ENCODE results near the gene RMND5A. TPM values are rescaled to one million over a fixed set of nuclear protein-coding genes. Genes with fewer than 3 reads are reported as not detected.
"Not testable (repeated sequence)": the region's sequence is repeated elsewhere in the genome, so short reads cannot be mapped to it uniquely, and the experiment has no call there.

Gene RMND5A
- polyA plus RNA-seq, 6 donors from 2014 or later = 18.5 to 24.2 (median 21.2) TPM

- DNase-seq (no peak), ATAC-seq (ENCODE audit: low read depth in 2 of 2) (no peak)
- Mint-ChIP-seq H3K36me3 (peaks cover 11 to 17% of the 10 kb centered on the region in 2 donors), H3K27ac (peak overlapping the region in 2 of 6 donors; percentile 65 to 88), H3K9me3 (peaks cover 8 to 33% (median 25%) of the 10 kb centered on the region in 7 donors), H3K27me3 (no peaks in the 10 kb centered on the region), H3K4me1 (peaks cover 0 to 8% (median 8%) of the 10 kb centered on the region in 3 donors), H3K4me3 (no peak overlapping the region)
Observed at GRCh38 chr2:86695053-86695691, 24.9 kb upstream of the RMND5A start.

- no peak for DNase-seq
- peaks cover 11 to 17% of the 10 kb centered on the region in 2 donors for H3K36me3 Mint-ChIP-seq
- peak overlapping the region in 3 of 8 donors; percentile 2 to 13 (median 4) for H3K4me3 Mint-ChIP-seq
- H3K27me3 Mint-ChIP-seq = no peaks in the 10 kb centered on the region
- H3K9me3 Mint-ChIP-seq = peaks cover 8 to 32% (median 23%) of the 10 kb centered on the region in 7 donors
- no peak for ATAC-seq (ENCODE audit: low read depth in 2 of 2)
- peaks cover 0 to 8% (median 8%) of the 10 kb centered on the region in 3 donors for H3K4me1 Mint-ChIP-seq
- H3K27ac Mint-ChIP-seq = peak overlapping the region in 4 of 6 donors; percentile 1 to 72 (median 20)
Observed at GRCh38 chr2:86697551-86698104, 22.5 kb upstream of the RMND5A start.

GRCh38 chr2:86700690-86701089 is 19.4 kb upstream of the RMND5A start:
- Mint-ChIP-seq H3K4me3 (no peak overlapping the region), H3K4me1 (peaks cover 0 to 8% (median 8%) of the 10 kb centered on the region in 3 donors), H3K27ac (no peak overlapping the region), H3K27me3 (no peaks in the 10 kb centered on the region), H3K36me3 (peaks cover under 1 to 2% of the 10 kb centered on the region in 2 donors), H3K9me3 (peaks cover 0 to 5% (median 2%) of the 10 kb centered on the region in 7 donors)
- DNase-seq (no peak), ATAC-seq (ENCODE audit: low read depth in 2 of 2) (no peak)

DNA sequence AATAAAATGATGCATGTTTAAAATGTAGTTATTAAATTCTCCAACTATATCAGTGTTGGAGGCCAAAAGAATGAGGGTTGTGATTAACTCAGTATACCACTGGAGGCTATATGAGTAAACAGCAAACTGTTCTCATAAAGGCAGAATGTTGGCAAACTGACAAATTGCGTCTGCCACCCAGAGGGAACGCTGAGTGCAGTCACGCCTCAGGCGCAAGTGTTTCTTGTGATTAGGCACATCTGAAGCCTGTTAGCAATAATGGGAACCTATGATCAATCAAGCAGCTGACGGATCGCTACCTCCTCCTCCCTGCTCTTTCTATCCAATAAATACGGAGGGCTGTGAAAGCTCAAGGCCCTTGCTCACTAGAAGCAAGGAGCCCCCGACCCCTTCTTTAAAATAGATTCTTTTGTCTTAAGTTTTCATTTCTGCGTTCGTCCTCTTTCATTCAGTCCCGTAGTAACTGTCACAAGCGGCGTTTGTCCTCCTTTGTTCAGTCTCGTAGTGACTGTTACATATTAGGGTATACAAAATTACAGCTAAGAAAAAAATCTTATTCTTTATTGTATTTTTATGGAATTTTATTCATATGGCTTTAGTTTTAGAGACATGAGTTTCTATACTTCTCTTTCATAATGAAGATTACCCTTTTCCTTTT is 16.3 kb upstream of the RMND5A start:
- H3K27me3 Mint-ChIP-seq = no peaks in the 10 kb centered on the region
- peaks cover 0 to 4% of the 10 kb centered on the region in 2 donors for H3K36me3 Mint-ChIP-seq
- no peak for DNase-seq
- H3K4me3 Mint-ChIP-seq = no peak overlapping the region
- H3K27ac Mint-ChIP-seq = no peak overlapping the region
- peaks cover 0 to 8% (median 2%) of the 10 kb centered on the region in 7 donors for H3K9me3 Mint-ChIP-seq
- no peak for ATAC-seq (ENCODE audit: low read depth in 2 of 2)
- no peaks in the 10 kb centered on the region for H3K4me1 Mint-ChIP-seq

DNA sequence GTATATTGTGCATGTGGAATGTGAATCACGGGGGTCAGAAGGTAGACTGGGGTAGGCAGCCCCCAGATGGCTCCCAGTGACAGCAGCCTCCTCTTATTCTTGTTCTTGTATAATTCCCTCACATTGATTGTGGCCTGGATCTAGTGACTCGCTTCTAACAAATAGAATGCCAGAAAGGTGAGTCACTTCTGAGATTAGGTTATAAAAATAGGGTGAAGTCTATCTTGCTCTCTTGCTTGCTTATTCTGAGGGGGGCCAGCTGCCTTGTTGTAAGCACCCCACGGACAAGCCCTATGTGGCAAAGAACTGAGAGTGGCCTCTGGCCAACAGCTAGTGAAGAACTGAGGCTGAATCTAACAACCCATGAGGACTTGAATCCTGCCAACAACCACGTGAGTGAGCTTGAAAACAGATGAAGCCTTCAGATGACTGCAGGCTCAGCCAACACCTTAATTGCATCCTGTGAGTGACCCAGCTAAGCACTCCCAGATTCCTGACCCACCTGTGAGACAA is 15.6 kb upstream of the RMND5A start:
- peaks cover 0 to 4% of the 10 kb centered on the region in 2 donors for H3K36me3 Mint-ChIP-seq
- H3K27me3 Mint-ChIP-seq = no peaks in the 10 kb centered on the region
- no peak for ATAC-seq (ENCODE audit: low read depth in 2 of 2)

GRCh38 chr2:86706220-86706619 is 13.9 kb upstream of the RMND5A start:
- H3K9me3 Mint-ChIP-seq = peaks cover 0 to 8% (median 4%) of the 10 kb centered on the region in 7 donors
- no peaks in the 10 kb centered on the region for H3K27me3 Mint-ChIP-seq
- DNase-seq = no peak
- H3K4me3 Mint-ChIP-seq = no peak overlapping the region
- no peak for ATAC-seq (ENCODE audit: low read depth in 2 of 2)
- no peak overlapping the region for H3K27ac Mint-ChIP-seq
- H3K36me3 Mint-ChIP-seq = peaks cover 4 to 5% of the 10 kb centered on the region in 2 donors
- no peaks in the 10 kb centered on the region for H3K4me1 Mint-ChIP-seq

More for the DNA sequence above, 15.6 kb upstream of the RMND5A start:
- H3K4me1 Mint-ChIP-seq = no peaks in the 10 kb centered on the region
- no peak for DNase-seq
- no peak overlapping the region for H3K4me3 Mint-ChIP-seq
- H3K27ac Mint-ChIP-seq = no peak overlapping the region
- H3K9me3 Mint-ChIP-seq = peaks cover 0 to 8% (median 2%) of the 10 kb centered on the region in 7 donors

- Mint-ChIP-seq H3K36me3 (peaks cover 4 to 6% of the 10 kb centered on the region in 2 donors), H3K27ac (no peak overlapping the region), H3K27me3 (no peaks in the 10 kb centered on the region), H3K9me3 (peaks cover 0 to 8% (median 4%) of the 10 kb centered on the region in 7 donors), H3K4me3 (no peak overlapping the region), H3K4me1 (no peaks in the 10 kb centered on the region)
- no peak for DNase-seq
- ATAC-seq (ENCODE audit: low read depth in 2 of 2) = no peak
Observed at GRCh38 chr2:86706935-86707334, 13.2 kb upstream of the RMND5A start.

- DNase-seq; H3K9me3 Mint-ChIP-seq; ATAC-seq (ENCODE audit: low read depth in 2 of 2); H3K36me3 Mint-ChIP-seq; H3K4me1 Mint-ChIP-seq; H3K27me3 Mint-ChIP-seq; H3K27ac Mint-ChIP-seq; H3K4me3 Mint-ChIP-seq: not testable (repeated sequence)
Observed at GRCh38 chr2:86708126-86708525, 12.0 kb upstream of the RMND5A start.

DNA sequence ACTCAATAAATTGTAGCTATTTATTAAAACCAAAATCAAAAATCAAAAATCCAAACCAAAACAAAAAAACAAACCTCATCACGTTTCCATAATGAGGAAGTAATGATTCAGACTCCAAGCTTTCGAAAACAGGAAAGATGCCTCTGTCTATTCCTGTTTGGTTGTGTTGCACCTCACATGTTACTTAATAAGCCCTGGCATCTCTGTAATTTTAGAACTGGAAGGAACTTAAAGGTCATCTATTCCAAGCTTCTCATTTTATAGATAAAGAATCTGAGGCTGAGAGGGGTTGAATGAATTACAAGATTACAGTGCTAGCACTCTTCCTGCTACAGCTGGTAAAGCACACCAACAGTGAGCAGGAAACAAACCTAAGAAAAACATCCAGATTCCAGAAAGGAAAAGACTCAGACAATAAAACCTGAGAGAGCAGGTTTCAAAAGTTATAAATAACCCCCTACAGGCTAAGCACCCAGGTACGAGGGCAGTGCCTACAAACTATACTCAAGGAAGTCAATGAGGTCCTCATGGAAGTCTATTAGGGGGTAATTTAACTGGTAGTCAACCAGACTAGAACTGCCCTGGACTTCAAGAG is 5.4 kb upstream of the RMND5A start:
- not testable (repeated sequence) for H3K27me3 Mint-ChIP-seq, DNase-seq

DNA sequence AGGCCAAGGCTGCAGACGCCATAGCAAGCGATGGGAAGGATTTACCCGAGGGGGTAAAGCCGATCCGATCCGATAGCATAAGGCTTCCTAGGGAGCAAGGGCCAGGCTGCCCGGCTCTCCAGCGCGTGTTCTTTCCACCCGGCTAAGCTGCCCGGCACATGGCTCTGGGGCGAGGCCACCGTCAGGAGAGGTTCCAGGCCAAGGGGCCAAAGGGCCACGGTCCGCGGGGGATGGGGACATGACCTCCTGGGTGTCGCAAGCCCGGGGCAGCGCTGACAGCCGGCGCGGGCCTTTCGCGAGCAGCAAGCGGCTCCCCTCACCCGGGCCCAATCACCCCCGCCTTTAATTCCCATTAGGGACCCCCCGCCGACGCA is 841 bp upstream of the RMND5A start:
- H3K4me3 Mint-ChIP-seq = peak overlapping the region in 5 of 8 donors; percentile 40 to 93 (median 77)
- not testable (repeated sequence) for H3K27me3 Mint-ChIP-seq; H3K36me3 Mint-ChIP-seq; ATAC-seq (ENCODE audit: low read depth in 2 of 2); DNase-seq; H3K9me3 Mint-ChIP-seq
- H3K4me1 Mint-ChIP-seq = peaks cover 0 to 12% (median 8%) of the 10 kb centered on the region in 3 donors
- peak overlapping the region in 1 of 6 donors; percentile 88 for H3K27ac Mint-ChIP-seq

More for the DNA sequence above, 5.4 kb upstream of the RMND5A start:
- not testable (repeated sequence) for H3K27ac Mint-ChIP-seq; H3K9me3 Mint-ChIP-seq; H3K4me1 Mint-ChIP-seq; H3K36me3 Mint-ChIP-seq; ATAC-seq (ENCODE audit: low read depth in 2 of 2); H3K4me3 Mint-ChIP-seq

DNA sequence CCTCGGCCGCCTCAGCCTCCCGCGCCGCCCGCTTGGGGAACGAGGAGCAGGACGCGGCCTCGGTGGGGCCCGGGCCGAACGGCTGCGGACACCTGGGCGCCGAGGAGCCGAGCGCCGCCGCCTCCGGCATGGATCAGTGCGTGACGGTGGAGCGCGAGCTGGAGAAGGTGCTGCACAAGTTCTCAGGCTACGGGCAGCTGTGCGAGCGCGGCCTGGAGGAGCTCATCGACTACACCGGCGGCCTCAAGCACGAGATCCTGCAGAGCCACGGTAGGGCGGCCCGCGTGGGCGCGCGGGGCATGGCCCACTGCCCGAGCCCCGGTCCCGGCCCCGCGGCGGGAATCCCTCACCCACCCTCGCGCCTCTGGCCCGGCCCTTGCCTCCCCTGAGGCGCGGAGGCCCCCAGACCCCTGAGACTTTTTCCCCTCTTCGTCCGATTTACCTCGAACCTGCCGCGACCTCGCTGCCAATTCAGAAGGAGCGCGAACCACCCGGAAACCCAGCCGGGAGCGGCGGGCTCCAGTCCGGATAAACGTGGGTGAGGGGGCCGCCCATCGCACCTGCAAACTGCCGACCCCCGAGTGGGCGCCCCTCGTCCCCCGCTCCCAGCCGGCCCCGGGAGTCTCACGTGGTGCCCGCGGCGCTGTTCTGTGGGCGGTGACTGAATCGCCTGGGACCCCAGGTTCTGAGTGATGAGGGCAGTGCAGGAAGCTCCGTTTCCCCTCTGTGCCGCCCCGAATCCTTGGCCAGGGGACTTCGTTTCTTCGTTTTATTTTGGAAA is 639 bp downstream of the RMND5A start:
- H3K9me3 Mint-ChIP-seq, H3K36me3 Mint-ChIP-seq, H3K4me1 Mint-ChIP-seq, H3K27me3 Mint-ChIP-seq: not testable (repeated sequence)
- ATAC-seq (ENCODE audit: low read depth in 2 of 2) (peak; percentile 43 to 46), DNase-seq (peak; percentile 72)
- peak overlapping the region; percentile 77 to 91 (median 84) for H3K4me3 Mint-ChIP-seq
- peak overlapping the region; percentile 28 to 87 (median 64) for H3K27ac Mint-ChIP-seq

GRCh38 chr2:86725706-86726105 is 5.6 kb downstream of the RMND5A start:
- H3K27me3 Mint-ChIP-seq; ATAC-seq (ENCODE audit: low read depth in 2 of 2); H3K9me3 Mint-ChIP-seq; H3K36me3 Mint-ChIP-seq; DNase-seq; H3K4me3 Mint-ChIP-seq; H3K27ac Mint-ChIP-seq: not testable (repeated sequence)
- peaks cover 8 to 19% (median 12%) of the 10 kb centered on the region in 3 donors for H3K4me1 Mint-ChIP-seq

DNA sequence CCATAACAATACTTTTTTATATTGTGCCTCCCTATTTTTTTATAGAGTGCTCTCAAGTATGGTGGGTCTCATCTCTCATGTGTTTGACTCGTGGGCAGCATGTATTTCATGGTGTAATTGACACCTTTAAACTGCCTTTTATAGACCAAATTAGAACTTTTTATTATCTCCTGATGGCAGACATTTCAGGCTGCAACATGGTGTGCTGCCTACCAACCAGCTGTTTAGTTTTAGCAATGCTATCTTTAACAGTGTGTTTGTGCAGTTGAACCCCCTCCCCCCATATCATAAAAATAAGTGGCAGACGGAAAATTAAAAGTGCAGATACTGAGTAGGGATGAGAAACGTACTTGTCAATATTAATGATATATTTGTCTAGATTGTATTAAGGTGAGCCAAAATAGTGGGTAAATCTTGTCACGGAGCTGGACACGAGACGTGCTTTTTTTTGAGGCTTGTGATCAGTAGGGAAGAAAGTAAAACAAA is 12.0 kb downstream of the RMND5A start:
- not testable (repeated sequence) for H3K4me3 Mint-ChIP-seq; H3K36me3 Mint-ChIP-seq; ATAC-seq (ENCODE audit: low read depth in 2 of 2); H3K27me3 Mint-ChIP-seq; H3K9me3 Mint-ChIP-seq; DNase-seq; H3K27ac Mint-ChIP-seq
- peaks cover 9 to 18% (median 13%) of the 10 kb centered on the region in 3 donors for H3K4me1 Mint-ChIP-seq
